Panc1 (cell line): ENCODE measurements around the gene FAM227B.

Source experiments
- CTCF ChIP-seq: fragments of 450-650 bp; IDR thresholded peaks from 2 replicates; pipeline ENCODE4 v1.5.1; 2017; ENCODE audit warnings: mild to moderate bottlenecking
- POLR2AphosphoS5 ChIP-seq: IDR thresholded peaks from 2 replicates; pipeline ENCODE4 v1.6.1; 2012; ENCODE audit warnings: mild to moderate bottlenecking, low read depth, low read length, moderate library complexity
- REST ChIP-seq, 2 experiments: IDR thresholded peaks; 2 replicates each; pipeline ENCODE4 v1.6.1; 2011 to 2012; ENCODE audit warnings: low read depth in 2 of 2, control low read depth in 1 of 2, low read length in 1 of 2, mild to moderate bottlenecking in 1 of 2, moderate library complexity in 1 of 2; ENCODE audit not compliant: insufficient read depth in 1 of 2
- TCF7L2 ChIP-seq: IDR thresholded peaks from 2 replicates; pipeline ENCODE4 v1.6.1; 2011; ENCODE audit warnings: mild to moderate bottlenecking, low read depth, low read length, inconsistent platforms

GRCh38 chr15:49290191-49290590 is 330.4 kb downstream of the FAM227B start:
- TF ChIP-seq CTCF, result no peak
- no peak for TF ChIP-seq POLR2AphosphoS5
- no peak for TF ChIP-seq TCF7L2
- TF ChIP-seq REST (IDR thresholded peaks at IDR 0.05; ENCODE audit: insufficient read depth in 1 of 2, low read depth in 2 of 2, low read length in 1 of 2), result no peak
